ENCODE results near the gene B4GALT3.

- TF ChIP-seq GATA3 (IDR thresholded peaks at IDR 0.05; ENCODE audit: low read depth, low read length) (no peak), GATA2 (IDR thresholded peaks at IDR 0.05; ENCODE audit: low read depth, low read length) (no peak)
Measured at GRCh38 chr1:161180639-161181038, 3.3 kb upstream of the B4GALT3 start.

All from SH-SY5Y (cell line).